ENCODE results near the gene NTMT1. TPM values are rescaled to one million over a fixed set of nuclear protein-coding genes. Genes with fewer than 3 reads are reported as not detected.

NTMT1 gene
- total RNA-seq, 1 donor from 2014 or later: 45.7 TPM

- DNase-seq (ENCODE audit: extremely low spot score, unreplicated experiment): no peak
- Mint-ChIP-seq H3K27me3 (ENCODE audit: unreplicated experiment) (no peaks in the 10 kb centered on the region), H3K9me3 (ENCODE audit: unreplicated experiment) (no peaks in the 10 kb centered on the region), H3K27ac (ENCODE audit: unreplicated experiment) (no peak overlapping the region), H3K4me3 (ENCODE audit: unreplicated experiment) (no peak overlapping the region), H3K36me3 (ENCODE audit: unreplicated experiment) (no peaks in the 10 kb centered on the region), H3K4me1 (ENCODE audit: unreplicated experiment) (peaks cover 17% of the 10 kb centered on the region)
- no peak for TF ChIP-seq CTCF (IDR thresholded peaks at IDR 0.05)
These were observed 56.4 kb downstream of the NTMT1 start for GRCh38 chr9:129682381-129682780.

- no peak overlapping the region for H3K27ac Mint-ChIP-seq (ENCODE audit: unreplicated experiment)
These were observed 59.4 kb downstream of the NTMT1 start for GRCh38 chr9:129685220-129685932.

More at GRCh38 chr9:129685220-129685932, 59.4 kb downstream of the NTMT1 start:
- Mint-ChIP-seq H3K27me3 (ENCODE audit: unreplicated experiment) (no peaks in the 10 kb centered on the region), H3K36me3 (ENCODE audit: unreplicated experiment) (no peaks in the 10 kb centered on the region), H3K9me3 (ENCODE audit: unreplicated experiment) (no peaks in the 10 kb centered on the region), H3K4me1 (ENCODE audit: unreplicated experiment) (peaks cover 5% of the 10 kb centered on the region), H3K4me3 (ENCODE audit: unreplicated experiment) (no peak overlapping the region)
- TF ChIP-seq CTCF (IDR thresholded peaks at IDR 0.05): no peak
- no peak for DNase-seq (ENCODE audit: extremely low spot score, unreplicated experiment)

Other genes starting within 250 kb of the NTMT1 start
- gene C9orf50, start 5.1 kb upstream of the NTMT1 start, total RNA-seq: not detected in 2 replicates
- 18.1 and 19.1 TPM in 2 replicates for gene ASB6, start 16.0 kb downstream of the NTMT1 start, total RNA-seq
- gene PRRX2, start 39.5 kb downstream of the NTMT1 start, total RNA-seq: 5.6 and 6.4 TPM in 2 replicates
- 0.83 and 0.94 TPM in 2 replicates for gene PTGES, start 126.9 kb downstream of the NTMT1 start, total RNA-seq
- gene TOR1B, start 177.0 kb downstream of the NTMT1 start, total RNA-seq: 32.1 and 32.7 TPM in 2 replicates
- 46.1 and 51.3 TPM in 2 replicates for gene TOR1A, start 198.0 kb downstream of the NTMT1 start, total RNA-seq
- gene C9orf78, start 209.1 kb downstream of the NTMT1 start, total RNA-seq: 38.9 and 45.9 TPM in 2 replicates
- 31.2 and 32.6 TPM in 2 replicates for gene USP20, start 209.3 kb downstream of the NTMT1 start, total RNA-seq